Naive thymus-derived CD4-positive, alpha-beta T cell (primary cell): ENCODE measurements around the gene DEPDC1B. TPM values are rescaled to one million over a fixed set of nuclear protein-coding genes. Genes with fewer than 3 reads are reported as not detected.
A peak's percentile ranks its signal among the peaks of the same experiment; 100 is the strongest.
"Not testable (repeated sequence)": the region's sequence is repeated elsewhere in the genome, so short reads cannot be mapped to it uniquely, and the experiment has no call there.

Experiments used
- ATAC-seq: fragments of 150-1000 bp; cut with Tn5 transposase; 2 replicates; pipeline ENCODE4 v1.10.0; 2021; ENCODE audit warnings: mild to moderate bottlenecking, moderate library complexity
- CTCF ChIA-PET: fragments of 350-600 bp; sonication (Branson Sonifier 250); formaldehyde crosslinking; loops from one replicate; lab custom pipeline; 2021; ENCODE audit warnings: antibody characterized with exemption; lab: Charles Lee
- POLR2A ChIA-PET: fragments of 350-600 bp; sonication (Branson Sonifier 250); formaldehyde crosslinking; loops from one replicate; lab custom pipeline; 2021; ENCODE audit warnings: antibody characterized with exemption, inconsistent platforms; lab: Charles Lee
- DNase-seq, 9 donors: peaks; one replicate each; pipeline versions ENCODE4 v3.0.0 to v3.0.0-alpha.2; 2020 to 2022; ENCODE audit warnings: mixed read lengths in 1 of 9
- H3K27ac ChIP-seq: one replicate; pipeline ENCODE4 v1.7.0; 2013; ENCODE audit warnings: mild to moderate bottlenecking, low read depth, low read length, moderate library complexity
- H3K27me3 ChIP-seq, 2 donors: one replicate each; pipeline ENCODE4 v1.7.0; 2013; ENCODE audit warnings: low read length in 2 of 2, mild to moderate bottlenecking in 2 of 2, moderate library complexity in 2 of 2; ENCODE audit not compliant: control insufficient read depth in 2 of 2, insufficient read depth in 2 of 2
- H3K36me3 ChIP-seq, 3 experiments: 1 replicate in 2 of 3; 2 replicates in 1 of 3; pipeline ENCODE4 v1.7.0; 2013; ENCODE audit warnings: low read length in 3 of 3, mild to moderate bottlenecking in 3 of 3, moderate library complexity in 1 of 3; ENCODE audit not compliant: insufficient read depth in 3 of 3, control insufficient read depth in 2 of 3
- H3K4me1 ChIP-seq, 2 donors: one replicate each; pipeline ENCODE4 v1.7.0; 2013; ENCODE audit warnings: low read length in 2 of 2, mild to moderate bottlenecking in 2 of 2, moderate library complexity in 1 of 2; ENCODE audit not compliant: control insufficient read depth in 2 of 2, insufficient read depth in 2 of 2
- H3K4me3 ChIP-seq: 2 replicates; pipeline ENCODE4 v1.7.0; 2013; ENCODE audit warnings: mild to moderate bottlenecking, low read length
- H3K9me3 ChIP-seq, 3 experiments: 1 replicate in 2 of 3; 2 replicates in 1 of 3; pipeline ENCODE4 v1.7.0; 2013; ENCODE audit warnings: low read length in 3 of 3; ENCODE audit not compliant: control insufficient read depth in 2 of 3
- H3K27ac Mint-ChIP-seq, 9 donors: one replicate each; pipeline ENCODE4 v1.8.0; 2020 to 2022; ENCODE audit warnings: mixed read lengths in 9 of 9, mild to moderate bottlenecking in 8 of 9, moderate library complexity in 5 of 9, inconsistent platforms in 2 of 9
- H3K27me3 Mint-ChIP-seq, 5 donors: one replicate each; pipeline ENCODE4 v1.8.0; 2021 to 2022; ENCODE audit warnings: mixed read lengths in 5 of 5, mild to moderate bottlenecking in 1 of 5
- H3K36me3 Mint-ChIP-seq, 5 donors: one replicate each; pipeline ENCODE4 v1.8.0; 2020 to 2022; ENCODE audit warnings: mixed read lengths in 5 of 5, mild to moderate bottlenecking in 3 of 5, inconsistent platforms in 1 of 5
- H3K4me1 Mint-ChIP-seq, 7 donors: one replicate each; pipeline ENCODE4 v1.8.0; 2020 to 2022; ENCODE audit warnings: mixed read lengths in 7 of 7, mild to moderate bottlenecking in 3 of 7, inconsistent platforms in 1 of 7
- H3K4me3 Mint-ChIP-seq, 10 donors: one replicate each; pipeline ENCODE4 v1.8.0; 2020 to 2022; ENCODE audit warnings: mild to moderate bottlenecking in 10 of 10, mixed read lengths in 10 of 10, moderate library complexity in 6 of 10, inconsistent platforms in 2 of 10
- H3K9me3 Mint-ChIP-seq, 11 donors: one replicate each; pipeline ENCODE4 v1.8.0; 2020 to 2022; ENCODE audit warnings: mixed read lengths in 11 of 11, mild to moderate bottlenecking in 4 of 11, inconsistent platforms in 1 of 11, moderate library complexity in 1 of 11
- intact Hi-C, 2 donors: fragments of 100-400 bp; cut with micrococcal nuclease; formaldehyde crosslinking; loops; one replicate each; pipeline ENCODE4 v1.15.1; 2023
- polyA plus RNA-seq, 2 donors: library from polyadenylated mRNA; unstranded; fragments of 300-500 nt; fragmentation: Illumina TruSeq; gene quantifications; one replicate each; pipeline ENCODE4 v1.2.3, GENCODE V29; 2021
- total RNA-seq, 6 experiments: library from RNA in 5 of 6; stranded (reverse) in 5 of 6; gene quantifications; 1 replicate in 5 of 6; 2 replicates in 1 of 6; pipeline ENCODE4 v1.2.3 and lab custom pipeline; 2021 to 2026

DEPDC1B gene
- total and polyA plus RNA-seq, 7 experiments from 2014 or later = 0.24 to 24.0 (median 0.31) TPM; not detected in 3

GRCh38 chr5:60604771-60605170, 95.2 kb downstream of the DEPDC1B start:
- no peak overlapping the region for H3K4me3 Mint-ChIP-seq
- Histone ChIP-seq H3K27ac (no peak overlapping the region), H3K36me3 (no peaks in the 10 kb centered on the region), H3K27me3 (no peaks in the 10 kb centered on the region), H3K4me3 (no peak overlapping the region), H3K4me1 (no peaks in the 10 kb centered on the region), H3K9me3 (no peaks in the 10 kb centered on the region)
- H3K4me1 Mint-ChIP-seq = peaks cover 0 to 2% (median 0%) of the 10 kb centered on the region in 7 donors
- no peaks in the 10 kb centered on the region for H3K27me3 Mint-ChIP-seq
- peaks cover 0 to 11% (median 0%) of the 10 kb centered on the region in 5 donors for H3K36me3 Mint-ChIP-seq
- peaks cover 0 to 3% (median 0%) of the 10 kb centered on the region in 11 donors for H3K9me3 Mint-ChIP-seq
- POLR2A ChIA-PET = no interaction called here
- no peak for DNase-seq
- ATAC-seq = no peak
- intact Hi-C loops = no loop called here
- CTCF ChIA-PET = no interaction called here
- no peak overlapping the region for H3K27ac Mint-ChIP-seq

GRCh38 chr5:60598424-60598823, 101.5 kb downstream of the DEPDC1B start:
- H3K27me3 Mint-ChIP-seq = no peaks in the 10 kb centered on the region
- Histone ChIP-seq H3K4me3 (no peak overlapping the region), H3K27me3 (no peaks in the 10 kb centered on the region), H3K4me1 (no peaks in the 10 kb centered on the region), H3K36me3 (no peaks in the 10 kb centered on the region), H3K9me3 (no peaks in the 10 kb centered on the region), H3K27ac (no peak overlapping the region)
- no peaks in the 10 kb centered on the region for H3K9me3 Mint-ChIP-seq
- H3K4me1 Mint-ChIP-seq = peaks cover 0 to 21% (median 12%) of the 10 kb centered on the region in 7 donors
- POLR2A ChIA-PET = no interaction called here
- peak overlapping the region in 1 of 9 donors; percentile 60 for H3K27ac Mint-ChIP-seq
- peak overlapping the region in 1 of 10 donors; percentile 24 for H3K4me3 Mint-ChIP-seq
- CTCF ChIA-PET = no interaction called here
- DNase-seq (no peak), ATAC-seq (no peak)
- intact Hi-C loops = no loop called here
- H3K36me3 Mint-ChIP-seq = peaks cover 0 to 23% (median 0%) of the 10 kb centered on the region in 5 donors

GRCh38 chr5:60597572-60598320, 102.2 kb downstream of the DEPDC1B start:
- ChIA-PET CTCF (no interaction called here), POLR2A (no interaction called here)
- Histone ChIP-seq H3K9me3 (no peaks in the 10 kb centered on the region), H3K36me3 (no peaks in the 10 kb centered on the region), H3K4me1 (no peaks in the 10 kb centered on the region), H3K4me3 (no peak overlapping the region), H3K27ac (no peak overlapping the region), H3K27me3 (no peaks in the 10 kb centered on the region)
- Mint-ChIP-seq H3K4me3 (peak overlapping the region in 1 of 10 donors; percentile 24), H3K9me3 (no peaks in the 10 kb centered on the region), H3K36me3 (peaks cover 0 to 27% (median 0%) of the 10 kb centered on the region in 5 donors), H3K4me1 (peaks cover 0 to 21% (median 12%) of the 10 kb centered on the region in 7 donors), H3K27ac (peak overlapping the region in 1 of 9 donors; percentile 60), H3K27me3 (no peaks in the 10 kb centered on the region)
- DNase-seq (no peak), ATAC-seq (no peak)
- intact Hi-C loops = no loop called here

GRCh38 chr5:60594715-60595477, 105.1 kb downstream of the DEPDC1B start:
- Mint-ChIP-seq H3K36me3 (peaks cover 0 to 24% (median 0%) of the 10 kb centered on the region in 5 donors), H3K27me3 (no peaks in the 10 kb centered on the region), H3K27ac (no peak overlapping the region), H3K4me3 (no peak overlapping the region), H3K4me1 (peaks cover 0 to 21% (median 12%) of the 10 kb centered on the region in 7 donors), H3K9me3 (no peaks in the 10 kb centered on the region)
- Histone ChIP-seq H3K36me3 (no peaks in the 10 kb centered on the region), H3K27ac (no peak overlapping the region), H3K4me3 (no peak overlapping the region), H3K4me1 (no peaks in the 10 kb centered on the region), H3K27me3 (no peaks in the 10 kb centered on the region), H3K9me3 (no peaks in the 10 kb centered on the region)
- POLR2A ChIA-PET = no interaction called here
- intact Hi-C loops = no loop called here
- DNase-seq (no peak), ATAC-seq (no peak)
- CTCF ChIA-PET = no interaction called here

- no peak for DNase-seq
- CTCF ChIA-PET = no interaction called here
- no peaks in the 10 kb centered on the region for H3K4me1 Mint-ChIP-seq
Observed at GRCh38 chr5:60590172-60590571, 109.8 kb downstream of the DEPDC1B start.

GRCh38 chr5:60587312-60587711, 112.7 kb downstream of the DEPDC1B start:
- ATAC-seq, H3K27me3 Mint-ChIP-seq: not testable (repeated sequence)

More at GRCh38 chr5:60590172-60590571, 109.8 kb downstream of the DEPDC1B start:
- Histone ChIP-seq H3K4me3 (no peak overlapping the region), H3K27ac (no peak overlapping the region), H3K27me3 (no peaks in the 10 kb centered on the region), H3K36me3 (no peaks in the 10 kb centered on the region), H3K4me1 (no peaks in the 10 kb centered on the region), H3K9me3 (no peaks in the 10 kb centered on the region)
- ATAC-seq = no peak
- no peaks in the 10 kb centered on the region for H3K27me3 Mint-ChIP-seq
- peaks cover 0 to 3% (median 0%) of the 10 kb centered on the region in 11 donors for H3K9me3 Mint-ChIP-seq
- intact Hi-C loops = no loop called here
- no peak overlapping the region for H3K4me3 Mint-ChIP-seq
- POLR2A ChIA-PET = no interaction called here
- no peak overlapping the region for H3K27ac Mint-ChIP-seq
- peaks cover 0 to 13% (median 0%) of the 10 kb centered on the region in 5 donors for H3K36me3 Mint-ChIP-seq

More at GRCh38 chr5:60587312-60587711, 112.7 kb downstream of the DEPDC1B start:
- H3K27ac ChIP-seq, H3K4me1 ChIP-seq, H3K9me3 Mint-ChIP-seq, H3K4me3 Mint-ChIP-seq, H3K36me3 ChIP-seq, H3K27ac Mint-ChIP-seq, CTCF ChIA-PET, H3K27me3 ChIP-seq, DNase-seq, H3K4me3 ChIP-seq, H3K4me1 Mint-ChIP-seq, H3K36me3 Mint-ChIP-seq, POLR2A ChIA-PET, H3K9me3 ChIP-seq, intact Hi-C loops: not testable (repeated sequence)
